Measurements from ENCODE around the gene HSD17B4.
"Not testable (repeated sequence)": the region's sequence is repeated elsewhere in the genome, so short reads cannot be mapped to it uniquely, and the experiment has no call there.

HSD17B4 gene, protein sequence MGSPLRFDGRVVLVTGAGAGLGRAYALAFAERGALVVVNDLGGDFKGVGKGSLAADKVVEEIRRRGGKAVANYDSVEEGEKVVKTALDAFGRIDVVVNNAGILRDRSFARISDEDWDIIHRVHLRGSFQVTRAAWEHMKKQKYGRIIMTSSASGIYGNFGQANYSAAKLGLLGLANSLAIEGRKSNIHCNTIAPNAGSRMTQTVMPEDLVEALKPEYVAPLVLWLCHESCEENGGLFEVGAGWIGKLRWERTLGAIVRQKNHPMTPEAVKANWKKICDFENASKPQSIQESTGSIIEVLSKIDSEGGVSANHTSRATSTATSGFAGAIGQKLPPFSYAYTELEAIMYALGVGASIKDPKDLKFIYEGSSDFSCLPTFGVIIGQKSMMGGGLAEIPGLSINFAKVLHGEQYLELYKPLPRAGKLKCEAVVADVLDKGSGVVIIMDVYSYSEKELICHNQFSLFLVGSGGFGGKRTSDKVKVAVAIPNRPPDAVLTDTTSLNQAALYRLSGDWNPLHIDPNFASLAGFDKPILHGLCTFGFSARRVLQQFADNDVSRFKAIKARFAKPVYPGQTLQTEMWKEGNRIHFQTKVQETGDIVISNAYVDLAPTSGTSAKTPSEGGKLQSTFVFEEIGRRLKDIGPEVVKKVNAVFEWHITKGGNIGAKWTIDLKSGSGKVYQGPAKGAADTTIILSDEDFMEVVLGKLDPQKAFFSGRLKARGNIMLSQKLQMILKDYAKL

DNA sequence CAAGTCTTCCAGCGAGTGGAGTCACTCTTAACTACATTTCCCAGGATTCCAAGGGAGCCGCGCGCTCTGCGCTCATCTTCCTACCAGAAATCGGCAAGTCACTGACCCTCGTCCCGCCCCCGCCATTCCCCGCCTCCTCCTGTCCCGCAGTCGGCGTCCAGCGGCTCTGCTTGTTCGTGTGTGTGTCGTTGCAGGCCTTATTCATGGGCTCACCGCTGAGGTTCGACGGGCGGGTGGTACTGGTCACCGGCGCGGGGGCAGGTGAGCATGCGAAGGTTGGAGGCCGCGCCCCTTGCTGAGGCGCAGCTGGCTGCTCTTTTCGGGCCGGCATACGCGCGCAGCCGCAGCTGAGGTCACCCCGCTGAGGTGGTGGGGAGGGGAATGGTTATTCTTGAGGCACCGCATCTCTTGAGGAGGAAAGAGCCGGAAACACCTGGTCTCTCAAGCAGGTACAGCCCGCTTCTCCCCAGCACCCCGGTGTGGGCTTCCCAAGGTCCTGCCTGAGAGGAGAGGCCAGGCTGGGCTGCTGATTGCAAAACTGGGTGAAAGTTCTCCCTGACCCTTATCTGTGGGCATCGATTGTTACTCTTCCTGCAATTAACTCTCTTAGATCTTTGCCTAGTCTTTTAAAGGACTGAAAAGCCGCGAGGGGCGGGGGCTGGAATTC is at the start of gene HSD17B4:
TSS of gene HSD17B4 (plus strand) at position 125 of the 667 bp plus-strand sequence. CDS start at position 204, 79 bp downstream.
- DNase-seq (ENCODE audit: low read depth, low spot score): peak; percentile 92

DNA sequence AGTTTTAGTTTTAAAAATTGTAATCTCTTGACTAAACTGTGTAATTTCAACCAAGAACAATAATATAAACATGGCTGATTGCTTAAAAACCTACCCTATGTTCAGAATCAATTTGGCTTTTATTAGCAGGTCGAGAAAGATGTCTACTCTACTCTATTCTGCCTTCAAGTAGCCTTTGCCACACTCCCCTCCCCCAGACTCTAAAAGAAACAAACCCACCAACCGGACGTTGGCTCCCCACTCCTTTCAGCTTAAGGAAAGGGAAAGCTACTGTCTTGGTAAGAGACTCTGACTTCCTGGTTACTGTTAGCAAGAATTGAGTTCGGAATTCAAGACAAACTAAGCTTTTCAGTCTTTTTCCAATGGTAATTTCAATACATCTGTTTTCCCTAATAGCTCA is 49.7 kb upstream of the HSD17B4 start:
- no peak for DNase-seq (ENCODE audit: low read depth, low spot score)

DNA sequence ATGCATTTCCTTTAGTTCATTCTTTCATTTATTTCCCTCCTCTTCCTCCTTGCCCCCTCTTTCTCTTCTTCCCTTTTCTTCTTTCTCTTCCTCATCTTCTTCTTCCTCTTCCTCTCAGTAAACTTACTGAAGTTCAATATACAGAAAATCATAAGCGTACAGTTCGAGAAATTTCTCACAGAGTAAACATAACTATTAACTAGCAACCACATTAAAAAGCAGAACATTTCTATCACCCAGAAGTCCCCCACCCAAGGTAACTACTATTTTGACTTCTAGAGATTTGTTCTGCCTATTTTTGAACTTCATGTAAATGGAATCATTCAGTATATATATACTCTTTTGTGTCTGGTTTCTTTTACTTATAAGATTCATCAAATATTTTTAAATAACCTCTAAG is 48.3 kb upstream of the HSD17B4 start:
- no peak for DNase-seq (ENCODE audit: low read depth, low spot score)

DNA sequence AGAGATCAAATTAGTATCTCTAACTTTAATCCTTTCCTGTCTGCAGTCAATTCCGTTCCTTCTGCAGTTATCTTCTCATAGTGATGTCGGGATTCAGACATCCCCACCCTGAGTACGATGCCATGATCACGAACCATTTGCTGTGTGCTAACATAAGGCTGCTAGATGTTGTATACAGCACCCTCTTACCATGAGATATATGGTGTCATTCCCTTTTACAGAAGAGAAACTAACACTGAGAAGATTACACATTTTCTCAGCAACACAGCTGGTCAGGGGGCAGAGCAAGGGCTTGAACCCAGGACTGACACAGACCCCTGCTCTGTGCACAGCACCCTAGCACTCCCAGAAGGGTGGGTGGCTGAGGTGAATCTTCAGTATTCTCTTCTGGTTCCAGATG is 46.9 kb upstream of the HSD17B4 start:
- DNase-seq (ENCODE audit: low read depth, low spot score): no peak

DNA sequence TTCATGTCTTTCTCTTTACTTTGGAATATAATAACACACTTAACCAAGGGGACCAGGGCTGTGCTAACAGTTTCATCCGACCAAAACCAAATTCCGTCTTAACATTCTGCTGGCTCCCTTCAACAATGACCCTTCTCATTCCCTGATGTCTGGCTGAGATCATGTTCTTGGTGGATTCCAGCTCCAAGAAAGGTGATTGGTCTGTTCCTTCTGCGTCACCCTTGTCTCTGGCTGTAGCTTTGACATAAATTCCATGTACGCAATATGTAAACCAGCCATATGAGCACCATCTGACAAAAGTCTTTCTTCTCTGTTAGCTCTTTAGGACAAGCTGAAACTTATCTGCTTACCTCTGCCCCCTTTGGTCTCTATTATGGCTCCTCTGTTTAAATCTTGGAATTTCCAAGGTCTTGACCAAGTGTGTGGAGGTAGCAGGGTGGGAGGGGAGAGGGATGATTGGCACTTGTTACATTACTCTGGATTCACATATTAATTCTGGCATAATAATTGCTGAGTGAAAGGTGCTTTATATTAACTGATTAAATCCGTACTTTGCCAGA is 45.7 kb upstream of the HSD17B4 start:
- no peak for DNase-seq (ENCODE audit: low read depth, low spot score)

DNA sequence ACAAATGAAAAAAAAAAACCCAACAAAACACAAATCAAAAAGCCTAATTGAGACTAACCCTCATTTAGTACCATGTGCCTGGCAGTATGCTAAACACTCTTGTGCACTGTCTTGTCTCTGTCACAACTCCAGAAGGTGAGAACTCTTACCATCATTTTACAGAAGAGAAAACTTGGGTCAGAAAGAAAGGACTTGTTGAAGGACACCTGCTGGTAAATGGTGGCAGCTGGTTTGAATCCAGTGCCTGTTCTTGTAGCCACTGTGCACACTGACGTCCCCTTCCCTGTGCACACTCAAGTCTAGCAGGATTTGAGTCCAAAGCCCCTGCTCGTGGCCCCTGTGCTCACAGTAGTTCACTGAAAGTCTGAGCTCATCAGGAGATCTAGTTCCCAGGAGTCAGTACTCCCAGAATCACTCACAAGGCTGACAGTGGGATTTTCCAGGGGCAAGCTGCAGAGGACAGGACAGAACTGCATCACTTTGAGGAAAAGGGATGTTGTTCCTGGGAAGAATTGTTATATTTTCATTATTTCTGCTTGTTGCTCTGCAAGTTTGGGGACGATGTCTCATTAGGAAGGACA is 43.0 kb upstream of the HSD17B4 start:
- DNase-seq (ENCODE audit: low read depth, low spot score): no peak

DNA sequence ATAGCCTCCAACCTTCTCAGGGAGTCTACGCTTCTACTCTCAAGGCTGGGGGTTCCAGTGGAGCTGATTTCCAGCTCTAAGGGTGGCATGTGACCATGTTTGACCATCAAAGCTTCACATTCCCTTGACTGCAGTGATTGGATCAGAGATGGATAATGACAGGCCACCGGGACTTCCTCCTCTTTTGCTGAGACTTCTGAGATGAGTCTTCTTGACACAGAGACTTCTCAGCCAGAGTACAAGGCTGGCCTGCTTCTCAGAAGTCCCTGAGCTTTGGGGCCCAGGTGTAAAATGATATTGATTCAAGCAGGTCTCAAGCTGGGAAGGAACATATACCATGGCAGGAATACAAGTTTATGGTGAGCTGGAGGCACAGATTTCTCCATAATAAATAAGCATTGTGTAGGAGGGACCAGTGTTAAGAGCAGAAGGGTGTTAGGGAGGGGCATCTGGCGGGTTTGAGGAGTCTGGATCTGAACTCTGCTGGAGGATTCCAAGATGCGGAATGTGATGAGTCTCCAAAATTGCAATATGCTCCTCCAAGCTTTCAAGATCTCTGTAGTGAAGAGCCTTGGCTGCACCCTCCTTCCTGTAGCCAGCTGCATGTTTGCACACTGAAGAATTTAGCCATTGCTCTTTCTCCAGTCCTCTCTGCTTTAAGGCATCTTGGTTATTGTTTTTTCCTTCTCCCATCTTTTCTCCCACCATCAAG is 41.7 kb upstream of the HSD17B4 start:
- DNase-seq (ENCODE audit: low read depth, low spot score): no peak

DNA sequence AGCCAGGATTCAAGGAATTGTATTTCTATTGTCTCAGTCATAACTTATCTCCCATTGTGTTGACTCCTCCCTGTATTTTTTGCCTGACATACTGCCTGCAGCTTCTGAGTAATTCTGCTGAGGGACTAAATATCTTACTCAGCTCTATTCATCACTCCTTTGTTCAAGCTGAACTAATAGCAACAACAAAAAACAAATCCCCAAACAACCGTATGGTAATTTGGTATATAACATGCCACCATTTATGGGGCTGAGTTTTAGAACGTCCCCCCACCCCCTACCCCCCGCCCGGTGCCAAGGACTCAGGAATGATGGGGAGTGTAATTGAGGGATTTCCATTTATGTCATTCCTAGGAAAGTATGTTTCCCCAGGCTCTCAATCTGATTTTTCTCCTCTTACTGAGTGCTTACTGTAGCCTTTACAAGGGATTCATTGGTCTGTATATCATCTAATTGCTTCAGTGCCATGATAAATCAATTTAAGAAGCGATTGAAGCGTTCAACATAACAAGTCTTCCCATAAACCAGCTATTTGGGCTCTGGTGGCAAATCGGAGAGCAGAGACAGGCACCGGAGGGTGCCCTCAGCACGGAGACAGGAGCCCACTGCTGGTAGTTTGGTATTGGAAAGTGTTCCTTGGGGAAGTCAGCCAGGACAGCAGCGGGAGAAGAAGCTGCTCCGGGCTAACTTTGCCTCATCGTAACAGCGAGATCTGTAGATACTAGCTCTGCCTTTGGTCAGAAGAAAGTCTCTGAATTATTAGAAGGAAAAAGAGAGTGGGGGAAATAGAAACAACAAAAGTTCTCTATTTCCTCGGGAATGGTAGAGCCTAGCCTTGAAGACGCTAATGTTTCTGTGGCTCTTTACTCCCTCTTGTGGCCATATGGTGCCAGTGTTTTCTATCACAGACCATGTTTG is 40.7 kb upstream of the HSD17B4 start:
- peak; percentile 87 for DNase-seq (ENCODE audit: low read depth, low spot score)

DNA sequence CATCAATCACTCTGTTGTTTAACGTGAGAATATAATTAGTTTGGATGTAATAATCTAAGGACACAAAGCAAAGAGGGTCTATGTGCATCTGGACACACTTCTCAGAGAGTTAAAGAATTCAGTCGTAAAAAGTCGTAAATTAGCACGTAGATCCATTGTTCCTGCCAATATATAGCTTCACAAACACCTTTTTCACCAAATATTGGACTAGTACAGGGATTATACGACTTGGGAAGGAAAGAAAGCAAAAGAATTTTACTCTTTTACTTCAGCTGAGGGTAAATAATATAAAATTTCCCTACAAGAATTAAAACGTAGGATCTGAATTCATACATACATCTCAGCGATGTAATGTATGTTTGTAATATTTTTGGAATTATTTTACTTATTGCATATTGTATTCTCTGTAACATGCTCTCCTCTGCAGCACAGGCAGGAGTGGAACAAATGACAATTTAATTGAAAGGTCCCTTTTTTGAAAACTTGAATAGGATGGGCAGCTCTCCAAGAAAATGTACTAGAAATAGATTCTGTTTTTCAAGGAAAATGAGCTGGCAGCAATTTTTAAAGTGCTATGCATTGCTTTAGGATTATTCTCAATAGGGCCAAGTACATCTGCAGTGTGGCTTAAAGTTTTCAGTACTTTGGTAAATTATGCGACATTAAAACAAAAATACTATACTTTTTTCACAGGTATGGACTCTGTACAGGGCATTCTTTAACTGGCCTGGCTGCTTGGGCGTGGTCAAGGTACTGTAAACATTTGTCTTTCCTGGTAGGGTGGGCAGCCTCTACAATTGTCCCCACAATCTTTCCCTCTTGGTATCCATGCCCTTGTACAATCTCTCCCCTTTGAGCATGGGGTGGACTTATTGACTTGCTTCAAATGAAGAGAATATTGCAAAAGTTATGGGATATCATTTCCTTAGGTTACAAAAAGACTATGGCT is 39.7 kb upstream of the HSD17B4 start:
- DNase-seq (ENCODE audit: low read depth, low spot score): no peak

DNA sequence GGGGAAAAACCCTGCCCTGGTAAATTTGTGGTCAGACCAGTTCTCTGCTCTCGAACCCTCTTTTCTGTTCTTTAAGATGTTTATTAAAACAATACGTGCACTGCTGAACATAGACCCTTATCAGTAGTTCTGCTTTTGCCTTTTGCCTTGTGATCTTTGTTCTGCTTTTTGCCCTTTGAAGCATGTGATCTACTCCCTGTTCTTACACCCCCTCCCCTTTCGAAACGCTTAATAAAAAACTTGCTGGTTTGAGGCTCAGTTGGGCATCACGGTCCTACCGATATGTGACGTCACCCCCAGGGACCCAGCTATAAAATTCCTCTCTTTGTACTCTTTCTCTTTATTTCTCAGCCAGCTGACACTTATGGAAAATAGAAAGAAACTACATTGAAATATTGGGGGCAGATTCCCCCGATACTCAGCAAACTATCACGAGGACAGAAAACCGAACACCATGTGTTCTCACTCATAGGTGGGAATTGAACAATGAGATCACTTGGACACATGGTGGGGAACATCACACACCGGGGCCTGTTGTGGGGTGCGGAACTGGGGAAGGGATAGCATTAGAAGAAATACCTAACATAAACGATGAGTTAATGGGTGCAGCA is 38.1 kb upstream of the HSD17B4 start:
- not testable (repeated sequence) for DNase-seq (ENCODE audit: low read depth, low spot score)

DNA sequence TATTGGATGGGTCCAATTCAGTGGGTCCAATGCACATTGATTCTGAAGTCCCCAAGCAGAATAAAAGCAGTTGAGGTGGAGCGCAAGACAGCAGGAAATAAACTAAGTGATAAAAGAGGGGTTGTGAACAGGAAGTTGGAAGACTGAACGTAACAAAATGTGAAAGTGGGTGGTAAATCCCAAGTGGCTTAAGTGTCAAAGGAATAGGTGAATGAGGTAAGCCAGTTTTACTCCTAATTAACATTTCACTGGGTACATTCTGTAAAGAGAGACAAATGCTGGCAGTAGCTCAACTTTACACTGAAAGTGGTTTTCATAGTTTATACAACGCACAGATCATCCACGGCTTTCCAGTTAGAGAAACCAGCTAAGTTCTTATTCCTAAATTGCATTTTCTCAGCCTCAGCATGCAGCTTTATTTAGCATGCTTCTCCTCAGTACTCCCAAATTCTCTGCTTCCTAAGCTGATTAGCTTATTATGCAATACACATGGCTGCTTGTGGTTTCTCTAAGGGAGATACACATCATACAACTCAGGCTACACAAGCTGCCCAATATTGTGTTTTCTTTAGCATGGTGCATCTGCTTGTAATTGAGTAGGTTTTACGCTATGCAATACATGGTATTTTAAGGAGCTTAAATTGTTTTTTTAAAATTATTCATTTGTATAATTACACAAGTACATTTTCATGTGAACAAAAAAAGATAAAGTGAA is 34.2 kb upstream of the HSD17B4 start:
- DNase-seq (ENCODE audit: low read depth, low spot score): peak; percentile 59

DNA sequence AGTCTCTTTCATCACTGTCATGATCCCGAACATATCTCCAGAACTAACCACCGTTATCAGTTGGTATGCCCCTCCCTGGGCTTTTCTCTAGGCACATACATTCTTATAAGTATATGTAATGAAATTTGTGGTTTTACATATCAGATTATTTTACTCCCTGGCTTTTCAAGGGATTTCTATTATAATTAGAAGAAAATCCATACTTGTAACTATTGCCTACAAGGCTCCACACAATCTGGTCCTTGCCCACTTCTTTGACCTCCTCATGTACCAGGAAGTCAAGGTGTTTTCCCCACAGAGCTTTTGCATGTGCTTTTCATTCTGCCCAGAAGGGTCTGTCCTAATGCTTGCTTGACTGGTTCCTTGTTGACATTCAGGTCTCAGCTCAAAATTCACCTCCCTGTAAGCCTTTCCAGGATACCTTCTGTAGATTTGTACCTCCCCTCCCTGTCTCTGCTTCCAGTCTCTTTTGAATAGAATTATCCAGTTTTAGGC is 33.6 kb upstream of the HSD17B4 start:
- DNase-seq (ENCODE audit: low read depth, low spot score): no peak

DNA sequence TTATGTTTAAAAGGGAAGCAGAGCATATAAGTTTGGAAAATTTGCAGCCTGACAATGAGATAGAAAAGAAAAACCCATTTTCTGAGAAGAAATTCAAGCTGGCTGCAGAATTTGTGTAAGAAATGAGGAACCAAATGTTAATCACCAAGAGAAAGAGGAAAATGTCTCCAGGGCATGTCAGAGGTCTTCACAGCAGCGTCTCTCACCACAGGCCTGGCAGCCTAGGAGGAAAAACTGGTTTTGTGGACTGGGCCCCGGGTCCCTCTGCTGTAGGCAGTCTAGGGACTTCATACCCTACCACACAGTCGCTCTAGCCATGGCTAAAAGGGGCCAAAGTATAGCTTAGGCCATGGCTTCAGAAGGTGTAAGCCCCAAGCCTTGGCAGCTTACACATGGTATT is 32.1 kb upstream of the HSD17B4 start:
- DNase-seq (ENCODE audit: low read depth, low spot score): no peak

DNA sequence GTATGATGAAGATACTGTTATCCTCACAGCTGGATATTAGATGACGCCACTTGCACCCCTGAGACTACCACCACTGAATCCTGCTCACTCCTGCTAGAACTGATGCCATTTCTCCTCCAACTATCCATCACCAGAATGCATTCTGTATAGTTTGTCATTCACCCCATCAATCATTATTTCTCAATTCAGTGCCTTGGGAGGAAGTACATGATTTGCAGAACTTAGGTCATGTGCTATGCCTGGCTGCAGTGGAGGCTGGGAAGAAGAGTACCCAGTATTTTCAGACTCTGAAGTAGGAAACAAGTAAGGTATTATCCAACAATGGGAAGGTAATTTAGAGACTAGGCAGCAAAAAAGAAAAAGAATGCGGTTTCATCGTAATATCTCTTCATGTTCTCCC is 26.2 kb upstream of the HSD17B4 start:
- DNase-seq (ENCODE audit: low read depth, low spot score): no peak

DNA sequence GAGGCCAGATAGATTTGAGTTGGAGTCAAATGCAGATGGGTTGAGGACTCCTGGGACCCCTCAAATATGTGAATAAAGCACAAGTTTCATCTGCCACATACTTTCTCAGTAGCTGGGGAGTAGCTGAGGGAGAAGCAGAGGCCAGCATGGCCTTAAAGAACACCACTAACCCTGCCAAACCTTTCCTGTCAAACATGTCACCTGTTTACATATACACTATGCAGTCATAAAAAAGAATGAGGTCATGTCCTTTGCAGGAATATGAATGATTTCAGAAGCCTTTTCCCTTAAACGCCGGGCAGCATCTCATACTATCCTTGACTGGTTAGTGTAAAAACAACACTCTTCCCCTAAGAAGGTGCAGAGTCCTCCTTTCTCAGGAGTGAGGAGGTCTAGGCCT is 25.2 kb upstream of the HSD17B4 start:
- no peak for DNase-seq (ENCODE audit: low read depth, low spot score)

DNA sequence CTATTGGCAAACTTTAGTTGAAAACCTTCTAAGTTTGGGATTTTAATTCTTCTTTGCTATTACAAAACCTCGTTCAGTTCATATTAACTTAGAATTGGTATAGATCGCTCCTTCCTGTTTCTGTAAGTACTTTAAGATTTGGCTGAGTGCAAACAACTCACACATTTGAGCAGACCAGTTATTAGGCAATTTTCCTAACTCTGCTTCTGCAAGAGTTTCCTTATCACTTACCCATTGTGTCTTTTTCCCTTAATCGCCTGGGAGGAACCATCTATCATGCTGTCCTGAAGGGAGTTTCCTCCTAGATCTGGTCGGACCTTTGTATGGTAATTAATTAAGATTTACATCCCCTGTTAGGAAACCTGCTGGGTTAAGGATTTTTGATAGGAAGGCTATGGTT is 24.7 kb upstream of the HSD17B4 start:
- DNase-seq (ENCODE audit: low read depth, low spot score): not testable (repeated sequence)

DNA sequence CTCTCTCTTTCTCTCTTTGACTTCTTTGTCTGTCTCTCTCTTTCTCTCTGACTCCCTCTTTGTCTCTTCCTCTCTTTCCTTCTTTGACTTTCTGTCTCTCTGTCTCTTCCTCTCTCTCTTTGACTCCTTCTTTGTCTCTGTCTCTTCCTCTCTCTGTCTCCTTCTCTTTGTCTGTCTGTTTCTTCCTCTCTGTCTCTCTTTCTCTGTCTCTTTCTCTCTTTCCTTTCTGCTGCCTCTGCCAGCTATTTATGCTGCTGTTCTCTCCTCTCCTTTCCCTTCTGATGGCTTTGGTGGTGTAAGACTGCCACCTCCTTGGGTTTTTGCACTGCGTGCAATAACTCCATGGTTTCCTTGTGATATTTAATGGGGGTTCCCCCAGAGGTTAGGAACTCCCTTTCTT is 24.1 kb upstream of the HSD17B4 start:
- not testable (repeated sequence) for DNase-seq (ENCODE audit: low read depth, low spot score)

DNA sequence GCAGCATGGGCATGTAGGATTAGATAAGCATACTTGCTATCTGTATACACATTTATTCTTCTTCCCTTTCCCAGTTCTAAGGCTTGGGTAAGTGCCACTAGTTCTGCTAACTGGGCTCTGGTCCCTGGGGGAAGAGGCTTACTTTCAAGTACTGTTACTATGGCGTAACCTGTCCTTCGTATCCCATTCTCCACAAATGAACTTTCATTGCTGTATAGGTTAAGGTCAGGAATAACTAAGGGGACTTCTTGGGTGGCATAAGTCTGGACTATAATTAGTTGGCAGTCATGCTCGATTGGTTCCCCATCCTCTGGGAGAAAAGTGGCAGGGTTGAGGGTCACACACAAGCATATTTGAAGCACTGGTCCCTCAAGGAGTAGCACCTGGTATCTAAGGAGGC is 23.7 kb upstream of the HSD17B4 start:
- not testable (repeated sequence) for DNase-seq (ENCODE audit: low read depth, low spot score)
